GM23338 (cell line): ENCODE results near the gene BST2. TPM values are rescaled to one million over a fixed set of nuclear protein-coding genes. Genes with fewer than 3 reads are reported as not detected.

ENCODE experiments used
- ATAC-seq: fragments of 200-7000 bp; cut with Tn5 transposase; 3 replicates; pipeline ENCODE4 v1.9.1; 2020
- DNase-seq: peaks from one replicate; pipeline ENCODE4 v3.0.0-alpha.2; 2015; ENCODE audit warnings: low spot score
- H2AFZ ChIP-seq: fragments of 200-600 bp; sonication (generic); 2 replicates; pipeline ENCODE4 v1.8.0; 2016; ENCODE audit warnings: antibody characterized with exemption, mild to moderate bottlenecking, moderate library complexity
- H3F3A ChIP-seq: fragments of 200-600 bp; sonication (generic); replicated peaks from 2 replicates; pipeline ENCODE4 v1.8.0; 2017; ENCODE audit warnings: antibody characterized with exemption, mixed run types, low read depth
- H3K27ac ChIP-seq: fragments of 200-600 bp; sonication (generic); 2 replicates; pipeline ENCODE4 v1.6.1; 2016; ENCODE audit warnings: low read depth
- H3K27me3 ChIP-seq: fragments of 200-600 bp; sonication (generic); 2 replicates; pipeline ENCODE4 v1.8.0; 2016; ENCODE audit warnings: mild to moderate bottlenecking, mixed run types, moderate library complexity; ENCODE audit not compliant: insufficient read depth
- H3K36me3 ChIP-seq: fragments of 200-600 bp; sonication (generic); 2 replicates; pipeline ENCODE4 v1.8.0; 2016; ENCODE audit warnings: mild to moderate bottlenecking; ENCODE audit not compliant: insufficient read depth
- H3K4me1 ChIP-seq: fragments of 200-600 bp; sonication (generic); 2 replicates; pipeline ENCODE4 v1.8.0; 2016; ENCODE audit warnings: mild to moderate bottlenecking, moderate library complexity; ENCODE audit not compliant: insufficient read depth
- H3K4me2 ChIP-seq: fragments of 200-600 bp; sonication (generic); 2 replicates; pipeline ENCODE4 v1.7.1; 2017; ENCODE audit warnings: mixed run types
- H3K4me3 ChIP-seq: fragments of 200-600 bp; sonication (generic); 2 replicates; pipeline ENCODE4 v1.6.1; 2016; ENCODE audit warnings: mixed run types
- H3K79me2 ChIP-seq: fragments of 200-600 bp; sonication (generic); replicated peaks from 2 replicates; pipeline ENCODE4 v1.8.0; 2017; ENCODE audit warnings: mild to moderate bottlenecking; ENCODE audit not compliant: insufficient read depth
- H3K9me2 ChIP-seq: fragments of 200-600 bp; sonication (generic); 2 replicates; pipeline ENCODE4 v1.8.0; 2017; ENCODE audit not compliant: insufficient read depth
- H4K20me1 ChIP-seq: fragments of 200-600 bp; sonication (generic); replicated peaks from 2 replicates; pipeline ENCODE4 v1.8.0; 2017; ENCODE audit warnings: mild to moderate bottlenecking; ENCODE audit not compliant: insufficient read depth
- H3K27ac Mint-ChIP-seq: 2 replicates; pipeline ENCODE4 v1.8.0; 2020; ENCODE audit warnings: inconsistent platforms, mild to moderate bottlenecking, moderate library complexity, mixed read lengths
- H3K27me3 Mint-ChIP-seq: 3 replicates; pipeline ENCODE4 v1.8.0; 2022; ENCODE audit warnings: low read depth, mild to moderate bottlenecking, moderate library complexity, mixed read lengths, inconsistent platforms; ENCODE audit not compliant: insufficient read depth, poor library complexity
- H3K36me3 Mint-ChIP-seq: 3 replicates; pipeline ENCODE4 v1.8.0; 2021; ENCODE audit warnings: low read depth, mild to moderate bottlenecking, inconsistent platforms, moderate library complexity, mixed read lengths
- H3K4me1 Mint-ChIP-seq: 3 replicates; pipeline ENCODE4 v1.8.0; 2020; ENCODE audit warnings: mild to moderate bottlenecking, inconsistent platforms, mixed read lengths
- H3K4me3 Mint-ChIP-seq: 3 replicates; pipeline ENCODE4 v1.8.0; 2021; ENCODE audit warnings: moderate library complexity, mild to moderate bottlenecking, inconsistent platforms, mixed read lengths
- H3K9me3 Mint-ChIP-seq: 3 replicates; pipeline ENCODE4 v1.8.0; 2020; ENCODE audit warnings: moderate library complexity, mild to moderate bottlenecking, inconsistent platforms, mixed read lengths
- CREB1 ChIP-seq: fragments of 250-450 bp; sonication (Bioruptor Pico); IDR thresholded peaks from 2 replicates; pipeline ENCODE4 v1.5.0; 2020; ENCODE audit warnings: low read depth, mild to moderate bottlenecking, moderate library complexity
- CTCF ChIP-seq, 2 experiments: fragments of 200-600 bp in 1 of 2; sonication (generic) in 1 of 2; conservative IDR thresholded peaks; 2 replicates each; pipeline versions ENCODE4 v1.5.1 to v1.6.1; 2016 to 2017; ENCODE audit warnings: antibody characterized with exemption in 2 of 2, low read depth in 2 of 2, mild to moderate bottlenecking in 2 of 2, moderate library complexity in 1 of 2
- EZH2 ChIP-seq: fragments of 200-600 bp; sonication (generic); IDR thresholded peaks from one replicate; pipeline ENCODE4 v1.8.0; 2017; ENCODE audit warnings: antibody characterized with exemption, mild to moderate bottlenecking, low read depth; ENCODE audit not compliant: unreplicated experiment
- EZH2phosphoT487 ChIP-seq: fragments of 200-600 bp; sonication (generic); IDR thresholded peaks from one replicate; pipeline ENCODE4 v1.8.1; 2018; ENCODE audit warnings: antibody characterized with exemption; ENCODE audit not compliant: unreplicated experiment
- JUNB ChIP-seq: IDR thresholded peaks from one replicate; pipeline ENCODE4 v1.6.1; 2016; ENCODE audit warnings: antibody characterized with exemption; ENCODE audit not compliant: unreplicated experiment
- NANOG ChIP-seq: IDR thresholded peaks from 2 replicates; pipeline ENCODE4 v1.6.1; 2016; ENCODE audit warnings: antibody characterized with exemption, borderline replicate concordance
- POLR2AphosphoS5 ChIP-seq: IDR thresholded peaks from 2 replicates; pipeline ENCODE4 v1.6.1; 2016; ENCODE audit warnings: antibody characterized with exemption, low read depth
- STAT1 ChIP-seq: IDR thresholded peaks from one replicate; pipeline ENCODE4 v1.6.1; 2016; ENCODE audit warnings: antibody characterized with exemption; ENCODE audit not compliant: unreplicated experiment
- ZNF114 ChIP-seq: fragments of 250-450 bp; sonication (Bioruptor Pico); IDR thresholded peaks from 2 replicates; pipeline ENCODE4 v1.5.0; 2020; ENCODE audit warnings: mild to moderate bottlenecking, moderate library complexity
- ZNF331 ChIP-seq: fragments of 250-450 bp; sonication (Bioruptor Pico); IDR thresholded peaks from 2 replicates; pipeline ENCODE4 v1.5.0; 2020; ENCODE audit warnings: low read depth, mild to moderate bottlenecking, moderate library complexity
- ZNF462 ChIP-seq: fragments of 250-450 bp; sonication (Bioruptor Pico); IDR thresholded peaks from 2 replicates; pipeline ENCODE4 v1.5.0; 2020; ENCODE audit warnings: mild to moderate bottlenecking, moderate library complexity
- polyA plus RNA-seq: library from polyadenylated mRNA; unstranded; fragments of >200 nt; fragmentation: Nextera tagmentation; extraction: Ambion mirVana; gene quantifications from 2 replicates; pipeline ENCODE4 v1.2.1, GENCODE V29; 2016
- total RNA-seq: library from RNA; depleted of rRNA; stranded (reverse); fragments of >200 nt; shearing (Covaris generic); gene quantifications from 2 replicates; pipeline ENCODE4 v1.2.3, GENCODE V29; 2014
- TF ChIP-seq, protein P1 (sequence below): IDR thresholded peaks from one replicate; pipeline ENCODE4 v1.6.1; 2018; ENCODE audit warnings: antibody characterized with exemption; ENCODE audit not compliant: unreplicated experiment
- TF ChIP-seq, protein P2 (sequence below): IDR thresholded peaks from 2 replicates; pipeline ENCODE4 v1.6.1; 2016; ENCODE audit warnings: antibody characterized with exemption

BST2 gene
- total and polyA plus RNA-seq, 2 experiments from 2014 or later: 24.9 to 33.9 TPM

GRCh38 chr19:17423429-17424208 lies 18.2 kb upstream of the BST2 start:
- DNase-seq: no peak
- peak overlapping the region; percentile 67; the same call in 1 of the 2 replicates for H3K27ac Mint-ChIP-seq
- no peaks in the 10 kb centered on the region for H3K79me2 ChIP-seq
- H3K36me3 ChIP-seq: no peaks in the 10 kb centered on the region
- no peak overlapping the region for H3K27ac ChIP-seq
- 0 out of 2 replicates have a peak, but pooled peaks cover 4% of the 10 kb centered on the region for H3F3A ChIP-seq
- no peaks in the 10 kb centered on the region; the same call in 1 of the 3 replicates for H3K36me3 Mint-ChIP-seq
- H3K4me3 Mint-ChIP-seq: peak overlapping the region; percentile 36; the same call in 2 of the 3 replicates
- TF ChIP-seq EZH2 (no peak), CTCF (conservative IDR thresholded peaks at IDR 0.05; ENCODE audit: low read depth in 2 of 2) (no peak), STAT1 (no peak), ZNF462 (CRISPR knock-in tag) (no peak), EZH2phosphoT487 (no peak), CREB1 (CRISPR knock-in tag) (no peak), ZNF331 (CRISPR knock-in tag) (no peak), JUNB (no peak), NANOG (no peak), POLR2AphosphoS5 (no peak), ZNF114 (no peak)
- TF ChIP-seq, protein P1, sequence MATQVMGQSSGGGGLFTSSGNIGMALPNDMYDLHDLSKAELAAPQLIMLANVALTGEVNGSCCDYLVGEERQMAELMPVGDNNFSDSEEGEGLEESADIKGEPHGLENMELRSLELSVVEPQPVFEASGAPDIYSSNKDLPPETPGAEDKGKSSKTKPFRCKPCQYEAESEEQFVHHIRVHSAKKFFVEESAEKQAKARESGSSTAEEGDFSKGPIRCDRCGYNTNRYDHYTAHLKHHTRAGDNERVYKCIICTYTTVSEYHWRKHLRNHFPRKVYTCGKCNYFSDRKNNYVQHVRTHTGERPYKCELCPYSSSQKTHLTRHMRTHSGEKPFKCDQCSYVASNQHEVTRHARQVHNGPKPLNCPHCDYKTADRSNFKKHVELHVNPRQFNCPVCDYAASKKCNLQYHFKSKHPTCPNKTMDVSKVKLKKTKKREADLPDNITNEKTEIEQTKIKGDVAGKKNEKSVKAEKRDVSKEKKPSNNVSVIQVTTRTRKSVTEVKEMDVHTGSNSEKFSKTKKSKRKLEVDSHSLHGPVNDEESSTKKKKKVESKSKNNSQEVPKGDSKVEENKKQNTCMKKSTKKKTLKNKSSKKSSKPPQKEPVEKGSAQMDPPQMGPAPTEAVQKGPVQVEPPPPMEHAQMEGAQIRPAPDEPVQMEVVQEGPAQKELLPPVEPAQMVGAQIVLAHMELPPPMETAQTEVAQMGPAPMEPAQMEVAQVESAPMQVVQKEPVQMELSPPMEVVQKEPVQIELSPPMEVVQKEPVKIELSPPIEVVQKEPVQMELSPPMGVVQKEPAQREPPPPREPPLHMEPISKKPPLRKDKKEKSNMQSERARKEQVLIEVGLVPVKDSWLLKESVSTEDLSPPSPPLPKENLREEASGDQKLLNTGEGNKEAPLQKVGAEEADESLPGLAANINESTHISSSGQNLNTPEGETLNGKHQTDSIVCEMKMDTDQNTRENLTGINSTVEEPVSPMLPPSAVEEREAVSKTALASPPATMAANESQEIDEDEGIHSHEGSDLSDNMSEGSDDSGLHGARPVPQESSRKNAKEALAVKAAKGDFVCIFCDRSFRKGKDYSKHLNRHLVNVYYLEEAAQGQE: no peak
- TF ChIP-seq, protein P2, sequence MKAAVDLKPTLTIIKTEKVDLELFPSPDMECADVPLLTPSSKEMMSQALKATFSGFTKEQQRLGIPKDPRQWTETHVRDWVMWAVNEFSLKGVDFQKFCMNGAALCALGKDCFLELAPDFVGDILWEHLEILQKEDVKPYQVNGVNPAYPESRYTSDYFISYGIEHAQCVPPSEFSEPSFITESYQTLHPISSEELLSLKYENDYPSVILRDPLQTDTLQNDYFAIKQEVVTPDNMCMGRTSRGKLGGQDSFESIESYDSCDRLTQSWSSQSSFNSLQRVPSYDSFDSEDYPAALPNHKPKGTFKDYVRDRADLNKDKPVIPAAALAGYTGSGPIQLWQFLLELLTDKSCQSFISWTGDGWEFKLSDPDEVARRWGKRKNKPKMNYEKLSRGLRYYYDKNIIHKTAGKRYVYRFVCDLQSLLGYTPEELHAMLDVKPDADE: no peak
- ATAC-seq: no peak
- no peaks in the 10 kb centered on the region for H3K9me3 Mint-ChIP-seq
- H3K4me3 ChIP-seq: no peak overlapping the region
- H4K20me1 ChIP-seq: no peaks in the 10 kb centered on the region
- H3K4me1 ChIP-seq: peaks cover 14% of the 10 kb centered on the region; the same call in 1 of the 2 replicates
- H3K27me3 ChIP-seq: no peaks in the 10 kb centered on the region
- peaks cover 8% of the 10 kb centered on the region for H3K27me3 Mint-ChIP-seq
- no peak overlapping the region for H2AFZ ChIP-seq
- H3K9me2 ChIP-seq: no peaks in the 10 kb centered on the region
- peaks cover 20% of the 10 kb centered on the region for H3K4me1 Mint-ChIP-seq
- no peak overlapping the region for H3K4me2 ChIP-seq
